ENCODE data around the gene P2RX7. TPM values are rescaled to one million over a fixed set of nuclear protein-coding genes. Genes with fewer than 3 reads are reported as not detected.

The P2RX7 gene
- total and polyA plus RNA-seq, 9 of the 15 experiments (the other 6 are each of a cell fraction or from before 2014, with no cell fraction given) = 0.04 to 0.65 (median 0.30) TPM

GRCh38 chr12:121089031-121089812 lies 43.5 kb upstream of the P2RX7 start:
- Histone ChIP-seq H2AFZ (ENCODE audit: low read depth, low read length) (peak overlapping the region; percentile 85), H3K27me3 (ENCODE audit: control insufficient read depth in 2 of 2, insufficient read depth in 2 of 2, low read length in 2 of 2) (peaks cover 0 to 10% of the 10 kb centered on the region in 2 experiments; a peak in 2 of 5 replicates), H4K20me1 (replicated peaks; ENCODE audit: control insufficient read depth, insufficient read depth, low read length) (no peaks in the 10 kb centered on the region), H3K79me2 (ENCODE audit: control insufficient read depth, insufficient read depth, low read length) (no peaks in the 10 kb centered on the region), H3K4me3 (no peak overlapping the region), H3K9ac (ENCODE audit: insufficient read depth in 1 of 2, low read depth in 2 of 2, low read length in 2 of 2) (peak overlapping the region in 1 of 2 experiments; percentile 79; a peak in 1 of 4 replicates), H3K4me2 (ENCODE audit: insufficient read depth, low read length) (no peak overlapping the region), H3K27ac (ENCODE audit: extremely low read depth, low read depth, low read length) (no peak overlapping the region), H3K4me1 (replicated peaks in 1 of 2; ENCODE audit: control insufficient read depth in 2 of 2, insufficient read depth in 2 of 2, low read length in 2 of 2) (peaks cover 4 to 10% of the 10 kb centered on the region in 2 experiments; a peak in 4 of 5 replicates), H3K36me3 (ENCODE audit: control insufficient read depth, insufficient read depth, low read length) (no peaks in the 10 kb centered on the region), H3K9me1 (ENCODE audit: control insufficient read depth, insufficient read depth, low read length) (no peaks in the 10 kb centered on the region), H3K9me3 (replicated peaks; ENCODE audit: control insufficient read depth, insufficient read depth, low read depth, low read length) (no peaks in the 10 kb centered on the region)
- in situ Hi-C loops (cut with MboI) (no loop called here), intact Hi-C loops (cut with micrococcal nuclease) (no loop called here)
- BruUV-seq (replicated peaks) = no TSS peak
- DNase-seq (ENCODE audit: extremely low read depth in 1 of 4, low spot score in 3 of 4) = peak; percentile 16 to 38 (median 25)
- WGBS (ENCODE audit: insufficient coverage, low coverage, missing lambda C conversion rate) = 57% methylated on average over 14 of the region's 14 CpGs
- CTCF ChIA-PET (ENCODE audit: low intra/inter-chr PET ratio) = no interaction called here
- POLR2A ChIA-PET = no interaction called here
- FAIRE-seq = peak; percentile 76
- peak; percentile 84 for ATAC-seq
- TF ChIP-seq THRA (IDR thresholded peaks at IDR 0.05) (no peak), GABPA (tag; conservative IDR thresholded peaks at IDR 0.05; ENCODE audit: low read depth) (peak; percentile 61), ELF1 (tag; IDR thresholded peaks at IDR 0.05) (0 out of 2 replicates have a peak, but pooled peaks have one; percentile 22), SMARCC2 (IDR thresholded peaks at IDR 0.05; ENCODE audit: low read depth) (no peak), CBX2 (IDR thresholded peaks at IDR 0.05; ENCODE audit: insufficient read depth, low read length, poor library complexity, severe bottlenecking) (no peak), MAX (CRISPR knock-in tag; IDR thresholded peaks at IDR 0.05) (peak; percentile 33; the same call in 1 of the 2 replicates), MGA (IDR thresholded peaks at IDR 0.05) (peak; percentile 83)
